ENCODE measurements around the gene RASSF3.

RASSF3 gene

DNA sequence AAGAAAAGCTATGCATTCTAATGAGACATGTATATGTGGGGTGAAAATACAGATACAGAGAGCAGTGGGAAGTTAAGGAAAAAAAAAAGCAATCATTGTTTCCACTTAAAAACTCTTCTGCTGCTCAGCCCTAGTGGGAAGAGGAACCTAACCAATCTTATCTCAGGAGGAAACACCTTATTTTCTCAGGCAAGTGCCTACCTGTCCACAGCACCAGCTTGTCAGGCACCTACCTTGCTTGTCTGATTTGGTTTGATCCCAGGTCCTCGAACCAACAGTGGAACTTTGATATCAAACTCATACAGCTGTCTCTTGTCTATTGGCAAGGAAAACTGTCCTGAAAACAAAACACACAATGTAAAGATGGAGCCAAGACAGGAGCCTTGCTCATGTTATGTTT is 126.5 kb downstream of the RASSF3 start:
- no peak for DNase-seq

DNA sequence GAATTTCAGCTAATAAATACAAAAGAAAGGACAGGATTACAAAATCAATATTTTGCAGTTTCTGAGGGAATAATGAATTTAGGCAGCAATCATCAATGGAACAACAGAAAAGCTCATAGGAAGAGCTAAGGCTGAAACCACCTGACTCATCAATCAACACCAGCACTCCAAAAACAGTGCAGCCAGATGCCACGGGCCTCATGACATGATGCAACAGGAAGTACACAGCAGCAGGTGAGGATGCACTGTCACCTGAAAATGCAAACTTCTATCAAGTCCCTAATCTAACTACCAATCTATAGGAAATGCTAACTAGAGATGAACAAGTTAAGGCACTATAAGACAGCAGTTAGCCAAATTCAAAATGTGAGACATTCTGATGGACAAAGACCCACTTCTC is 127.2 kb downstream of the RASSF3 start:
- DNase-seq = no peak

DNA sequence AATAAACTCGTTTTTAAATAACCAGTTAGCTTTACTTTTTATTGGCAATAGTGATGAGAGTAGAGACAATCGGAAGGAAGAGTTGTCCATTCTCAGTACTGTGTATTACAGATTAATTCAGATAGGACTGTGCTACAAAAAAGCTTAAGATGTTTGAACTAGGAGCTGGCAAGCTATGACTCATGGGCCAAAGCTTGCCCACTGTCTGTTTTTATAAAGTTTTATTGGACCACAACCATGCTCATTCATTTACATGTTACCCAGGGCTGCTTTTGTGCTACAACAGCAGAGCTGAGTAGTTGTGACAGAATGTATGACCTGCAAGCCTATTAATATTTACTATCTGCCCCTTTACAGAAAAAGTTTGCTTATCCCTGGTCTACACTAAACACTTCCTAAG is 129.5 kb downstream of the RASSF3 start:
- no peak for DNase-seq

DNA sequence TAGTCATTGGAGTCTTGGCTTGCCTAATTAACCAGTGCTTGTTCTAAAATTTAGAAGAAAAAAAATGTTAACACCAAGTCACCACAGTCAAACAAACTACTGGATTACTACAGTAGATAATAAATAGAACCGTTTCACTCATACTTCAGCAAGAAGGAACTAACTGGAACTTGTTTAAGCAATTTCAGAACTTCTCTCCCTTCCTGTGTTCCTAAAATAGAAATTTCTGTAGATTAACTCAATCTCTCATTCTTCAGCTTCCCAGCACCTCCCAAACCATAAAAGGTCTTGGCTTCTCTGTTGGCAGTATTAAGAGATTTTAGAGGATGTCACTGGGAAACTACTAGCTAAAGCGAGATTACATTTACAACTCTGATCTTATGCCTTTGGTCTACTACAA is 130.4 kb downstream of the RASSF3 start:
- no peak for DNase-seq

DNA sequence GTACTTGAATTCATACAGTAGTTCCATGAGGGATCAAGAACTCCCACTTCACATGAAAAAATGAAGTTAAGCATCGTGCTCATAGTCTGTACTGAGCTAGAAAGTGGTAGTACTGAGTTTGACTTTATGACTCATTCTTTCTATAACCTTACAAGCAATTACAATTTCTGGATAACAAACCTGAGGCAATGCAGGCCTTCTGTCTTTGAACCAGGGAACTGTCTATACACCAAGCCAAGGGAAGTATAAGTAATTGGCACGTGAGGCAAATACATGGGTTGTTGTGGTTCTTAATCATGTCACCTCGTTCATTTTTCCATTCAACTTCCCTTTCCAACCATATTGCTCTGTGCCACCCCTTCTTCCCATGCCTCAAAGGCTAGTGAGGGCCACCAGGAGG is 132.1 kb downstream of the RASSF3 start:
- no peak for DNase-seq

DNA sequence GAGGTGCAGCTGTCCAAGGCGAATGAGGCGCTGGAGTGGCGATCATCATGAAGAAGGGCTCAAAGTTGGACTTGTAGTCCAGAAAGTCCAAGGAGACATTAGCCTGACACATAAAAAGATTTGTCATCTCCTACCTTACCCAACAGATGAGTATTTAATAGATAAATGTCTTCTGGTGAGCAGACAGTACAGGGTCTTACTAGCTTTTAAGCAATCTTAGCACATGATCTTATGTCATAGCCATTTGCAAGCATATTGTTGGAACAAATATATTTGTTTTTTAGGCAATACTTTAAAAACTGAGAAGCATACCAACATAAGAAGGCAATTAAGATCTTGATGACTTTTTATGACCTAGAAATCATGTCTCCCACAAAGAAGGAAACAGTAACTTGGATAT is 132.9 kb downstream of the RASSF3 start:
- DNase-seq = no peak

DNA sequence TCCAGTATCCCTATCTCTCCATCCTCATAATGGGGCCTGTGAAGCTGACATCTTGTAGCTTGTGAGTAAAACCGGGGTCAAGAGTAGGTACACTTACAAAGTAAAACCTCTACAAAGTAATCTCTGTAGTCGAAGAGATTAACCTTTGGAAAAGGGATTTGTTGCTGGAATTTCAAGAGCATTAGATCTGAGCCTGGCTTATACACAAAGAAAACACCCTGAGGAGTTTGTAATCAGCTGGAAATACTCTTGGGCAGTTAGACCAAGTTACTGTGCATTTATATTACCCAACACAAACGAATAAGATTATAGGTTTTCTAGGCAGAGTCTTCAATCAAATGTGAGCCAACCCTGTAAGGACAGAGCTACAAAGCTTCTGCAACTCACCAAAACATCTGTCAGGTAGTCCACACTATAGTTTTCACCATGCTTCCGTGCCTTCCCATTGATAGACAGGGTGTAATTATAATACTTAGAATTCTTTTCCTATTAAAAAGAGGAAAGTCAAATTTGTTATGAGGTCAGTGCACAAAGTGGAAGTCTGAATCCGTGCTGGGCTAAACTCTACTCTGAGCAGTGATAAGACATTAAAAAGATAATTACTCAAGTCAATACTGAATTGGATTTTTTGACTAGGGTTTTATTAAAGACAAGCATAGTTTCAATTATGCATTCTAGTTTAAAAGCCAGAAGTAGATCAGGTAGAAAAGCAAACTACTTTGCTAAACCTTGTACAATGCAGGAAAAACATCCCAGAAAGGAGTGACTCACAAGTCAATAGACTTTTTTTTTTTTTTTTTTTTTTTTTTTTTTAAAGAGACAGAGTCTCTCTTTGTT is 134.3 kb downstream of the RASSF3 start:
- no peak for DNase-seq

DNA sequence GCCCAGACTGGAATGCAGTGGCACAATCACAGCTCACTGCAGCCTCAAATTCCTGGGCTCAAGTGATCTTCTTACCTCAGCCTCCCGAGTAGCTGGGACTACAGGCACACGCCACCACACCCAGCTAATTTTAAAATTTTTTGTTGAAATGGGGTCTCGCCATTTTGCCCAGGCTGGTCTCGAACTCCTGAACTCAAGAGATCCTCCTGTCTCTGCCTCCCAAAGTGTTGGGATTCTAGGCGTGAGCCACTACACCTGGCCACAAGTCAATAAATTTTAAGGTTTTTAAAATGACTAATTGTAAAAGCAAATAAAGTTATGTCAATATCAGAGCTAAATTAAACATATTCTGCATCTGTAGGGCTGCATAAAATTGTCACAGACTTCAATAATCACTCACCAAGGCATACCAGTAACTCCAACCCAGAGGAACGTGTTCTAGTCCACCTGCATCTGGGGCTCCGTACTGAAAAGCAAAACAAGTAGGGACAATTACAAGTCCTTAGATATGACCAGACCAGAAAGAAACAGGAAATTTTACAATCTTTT is 135.0 kb downstream of the RASSF3 start:
- DNase-seq = no peak

DNA sequence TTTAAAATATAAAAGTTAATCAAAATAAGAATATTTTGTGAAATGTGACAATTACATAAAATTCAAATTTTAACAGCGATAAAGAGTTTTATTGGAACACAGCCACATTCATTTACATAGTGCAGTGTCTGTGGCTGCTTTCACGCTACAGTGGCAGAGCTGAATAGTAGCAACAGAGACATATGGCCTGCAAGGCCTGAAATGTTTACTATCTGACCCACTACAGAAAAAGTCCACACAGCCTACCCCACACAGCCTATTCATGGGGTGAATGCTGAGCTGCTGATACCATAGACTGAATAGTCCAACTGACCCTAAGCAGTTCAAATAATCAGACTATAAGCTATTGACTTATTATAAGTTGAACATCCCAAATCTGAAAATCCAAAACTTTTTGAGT is 135.7 kb downstream of the RASSF3 start:
- no peak for DNase-seq

DNA sequence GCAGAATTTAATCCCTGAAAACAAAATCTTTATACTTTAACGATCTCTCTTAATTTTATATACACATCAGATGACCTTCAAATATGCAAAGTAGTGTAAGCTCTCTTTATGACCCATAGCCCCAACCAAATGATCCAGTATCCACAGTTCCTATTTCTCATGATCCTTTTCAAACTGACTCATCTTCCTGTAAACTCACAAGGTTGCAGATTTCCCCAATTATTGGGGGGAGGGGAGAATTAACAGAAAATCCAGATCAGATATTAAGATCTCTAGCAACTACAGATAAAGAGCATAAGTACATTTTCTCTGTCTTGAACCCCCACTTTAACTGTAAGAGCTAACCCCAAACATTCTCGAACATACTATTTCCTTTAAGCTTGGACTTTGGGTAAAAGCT is 136.4 kb downstream of the RASSF3 start:
- no peak for DNase-seq
